GM12801 (cell line): ENCODE results near the gene PLCD3.

Source experiments
- CTCF ChIP-seq: IDR thresholded peaks from one replicate; pipeline ENCODE4 v1.5.1; 2011; ENCODE audit warnings: control low read depth; ENCODE audit not compliant: insufficient read length; ENCODE audit errors: extremely low read depth

PLCD3 gene

DNA sequence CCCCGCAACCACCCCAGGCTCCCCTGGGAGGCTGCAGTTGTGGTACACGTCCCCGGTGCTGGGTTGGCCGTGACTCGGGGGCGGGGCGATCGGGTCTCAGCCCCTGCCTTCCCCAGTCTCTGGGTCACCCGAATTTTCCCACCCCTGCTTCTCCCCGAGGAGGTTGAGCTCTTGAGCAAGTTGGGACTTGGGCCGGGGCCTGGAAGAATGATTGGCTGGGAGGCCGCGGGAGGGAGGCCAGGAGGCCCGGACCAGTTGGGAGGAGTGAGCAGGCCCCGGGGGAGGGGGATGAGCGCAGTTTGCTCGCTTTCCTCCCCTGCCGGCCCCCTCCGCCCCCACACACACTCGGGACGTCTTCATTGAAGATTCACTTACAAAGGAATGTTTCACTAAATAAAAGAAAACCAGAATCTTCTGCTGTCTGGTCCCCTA lies 11.5 kb upstream of the PLCD3 start:
- no peak for TF ChIP-seq CTCF

DNA sequence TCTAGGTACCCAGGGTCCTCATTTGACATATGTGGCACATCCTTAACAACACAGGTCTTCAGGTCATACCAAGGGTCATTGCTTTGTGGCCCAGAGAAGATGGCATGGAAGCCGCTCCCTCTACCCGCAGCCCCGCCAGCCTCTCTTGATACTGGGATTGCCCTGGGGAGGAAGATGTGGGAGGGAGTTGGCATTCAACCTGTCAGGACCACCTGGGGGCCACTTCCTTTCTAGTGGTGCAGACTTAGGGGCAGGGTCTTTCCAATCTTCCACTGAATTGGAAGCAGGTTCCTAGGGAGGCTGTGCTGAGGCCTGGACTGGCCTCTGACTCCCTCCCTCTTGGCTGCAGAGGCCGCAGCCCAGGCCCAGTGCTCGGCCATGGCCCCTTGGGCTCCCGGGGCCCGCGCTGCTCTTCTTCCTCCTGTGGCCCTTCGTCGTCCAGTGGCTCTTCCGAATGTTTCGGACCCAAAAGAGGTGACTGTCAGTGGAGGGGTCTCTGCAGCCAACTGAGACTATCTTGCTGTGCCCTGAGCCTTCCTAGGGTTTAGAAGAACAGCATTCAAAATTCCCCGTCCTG lies 10.9 kb upstream of the PLCD3 start:
- TF ChIP-seq CTCF = no peak

GRCh38 chr17:45139533-45139920 lies 7.2 kb upstream of the PLCD3 start:
- no peak for TF ChIP-seq CTCF

GRCh38 chr17:45138911-45139532 lies 6.7 kb upstream of the PLCD3 start:
- no peak for TF ChIP-seq CTCF

GRCh38 chr17:45137561-45138305 lies 5.4 kb upstream of the PLCD3 start:
- TF ChIP-seq CTCF = no peak

DNA sequence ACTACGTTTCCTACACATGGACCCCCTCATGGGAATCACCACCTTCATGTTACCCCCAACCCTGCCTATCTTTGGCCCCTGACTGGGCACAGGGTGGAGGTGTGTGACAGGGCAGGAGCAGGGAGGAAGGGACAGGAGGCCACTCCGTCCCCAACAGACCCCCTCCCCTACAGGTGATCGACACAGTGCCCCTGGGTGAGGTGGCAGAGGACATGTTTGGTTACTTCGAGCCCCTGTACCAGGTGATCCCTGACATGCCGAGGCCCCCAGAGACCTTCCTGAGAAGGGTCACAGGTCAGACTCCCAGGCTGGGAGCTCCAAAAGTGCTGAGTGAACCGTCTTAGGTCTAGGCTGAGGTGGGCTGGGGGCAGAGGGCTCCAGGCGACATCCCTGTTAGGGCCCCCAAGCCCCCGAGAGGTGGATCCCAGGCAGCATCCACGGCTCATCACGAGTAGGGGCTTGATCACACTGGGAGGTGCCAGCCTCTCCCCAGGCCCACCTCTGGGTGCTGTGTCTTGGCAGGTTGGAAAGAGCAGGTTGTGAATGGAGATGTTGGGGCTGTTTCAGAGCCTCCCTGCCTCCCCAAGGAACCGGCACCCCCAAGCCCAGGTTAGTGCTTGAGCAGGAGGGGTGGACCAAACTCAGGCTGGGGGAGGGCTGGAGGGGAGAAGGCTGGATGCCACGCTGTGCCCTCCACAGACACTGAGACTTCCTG lies 4.7 kb upstream of the PLCD3 start:
- TF ChIP-seq CTCF = no peak
